ENCODE results near the gene ZNF692. TPM values are rescaled to one million over a fixed set of nuclear protein-coding genes. Genes with fewer than 3 reads are reported as not detected.

Gene ZNF692
- total RNA-seq, 1 experiment from 2014 or later, result 40.1 TPM

DNA sequence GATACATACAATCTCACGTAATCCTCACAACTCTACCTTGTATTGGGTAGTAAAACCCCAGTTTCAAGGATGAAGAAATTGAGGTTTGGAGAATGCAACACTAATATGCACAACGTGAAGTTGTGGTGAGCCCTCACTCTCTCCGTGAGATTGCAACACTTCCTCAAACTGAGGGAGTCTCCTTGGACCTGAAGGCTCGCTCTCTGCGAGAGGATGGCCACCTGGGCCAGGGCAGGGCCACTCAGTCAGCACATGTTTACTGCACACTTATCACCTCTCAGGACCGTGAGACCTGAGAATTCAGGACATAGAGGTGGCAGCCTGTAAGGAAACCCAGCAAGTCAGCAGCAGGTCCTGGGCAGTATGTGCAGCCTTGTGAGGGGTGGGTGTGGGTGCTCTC is 41.8 kb downstream of the ZNF692 start:
- H4K5ac ChIP-seq (ENCODE audit: insufficient read length, low read depth, low read length), result no peak overlapping the region
- H3K27me3 ChIP-seq (ENCODE audit: insufficient read depth, low read length), result no peaks in the 10 kb centered on the region
- H2BK5ac ChIP-seq (ENCODE audit: insufficient read length, low read length), result no peak overlapping the region
- no CpG with 5 or more reads among the region's 6 CpGs for WGBS (ENCODE audit: extremely low coverage, insufficient read length, low lambda C conversion rate)
- no peaks in the 10 kb centered on the region for H4K20me1 ChIP-seq (ENCODE audit: control insufficient read depth, insufficient read depth, insufficient read length)
- no peak overlapping the region for H3K56ac ChIP-seq (ENCODE audit: insufficient read length, low read depth, low read length)
- TF ChIP-seq, protein P1, sequence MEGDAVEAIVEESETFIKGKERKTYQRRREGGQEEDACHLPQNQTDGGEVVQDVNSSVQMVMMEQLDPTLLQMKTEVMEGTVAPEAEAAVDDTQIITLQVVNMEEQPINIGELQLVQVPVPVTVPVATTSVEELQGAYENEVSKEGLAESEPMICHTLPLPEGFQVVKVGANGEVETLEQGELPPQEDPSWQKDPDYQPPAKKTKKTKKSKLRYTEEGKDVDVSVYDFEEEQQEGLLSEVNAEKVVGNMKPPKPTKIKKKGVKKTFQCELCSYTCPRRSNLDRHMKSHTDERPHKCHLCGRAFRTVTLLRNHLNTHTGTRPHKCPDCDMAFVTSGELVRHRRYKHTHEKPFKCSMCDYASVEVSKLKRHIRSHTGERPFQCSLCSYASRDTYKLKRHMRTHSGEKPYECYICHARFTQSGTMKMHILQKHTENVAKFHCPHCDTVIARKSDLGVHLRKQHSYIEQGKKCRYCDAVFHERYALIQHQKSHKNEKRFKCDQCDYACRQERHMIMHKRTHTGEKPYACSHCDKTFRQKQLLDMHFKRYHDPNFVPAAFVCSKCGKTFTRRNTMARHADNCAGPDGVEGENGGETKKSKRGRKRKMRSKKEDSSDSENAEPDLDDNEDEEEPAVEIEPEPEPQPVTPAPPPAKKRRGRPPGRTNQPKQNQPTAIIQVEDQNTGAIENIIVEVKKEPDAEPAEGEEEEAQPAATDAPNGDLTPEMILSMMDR (conservative IDR thresholded peaks at IDR 0.05), result no peak
- no peak overlapping the region for H2AK5ac ChIP-seq (ENCODE audit: insufficient read length, low read length)
- H3K4me1 Mint-ChIP-seq, result peaks cover 21 to 27% of the 10 kb centered on the region in 2 experiments
- no peak for DNase-seq
- no peaks in the 10 kb centered on the region; the same call in 1 of the 2 replicates for H3K79me2 ChIP-seq (ENCODE audit: insufficient read depth, low read length)
- no peak overlapping the region for H2AFZ ChIP-seq (ENCODE audit: low read length)
- no peak overlapping the region for H3K4ac ChIP-seq (ENCODE audit: low read depth, low read length)
- H3K4me1 ChIP-seq (ENCODE audit: insufficient read depth, low read length), result peaks cover 2% of the 10 kb centered on the region; the same call in 1 of the 2 replicates
- H3K9me3 ChIP-seq (ENCODE audit: control insufficient read depth, low read depth, low read length), result no peaks in the 10 kb centered on the region
- no peak overlapping the region for H3K9ac ChIP-seq (ENCODE audit: extremely low read depth, insufficient read length, low read length)
- peaks cover 30 to 69% (median 67%) of the 10 kb centered on the region in 3 experiments for H3K36me3 Mint-ChIP-seq (ENCODE audit: insufficient read depth in 1 of 3, low read depth in 3 of 3)
- H2BK12ac ChIP-seq (ENCODE audit: insufficient read length, low read depth, low read length), result no peak overlapping the region
- H3K4me3 Mint-ChIP-seq, result no peak overlapping the region
- no peak overlapping the region for H4K8ac ChIP-seq (replicated peaks; ENCODE audit: insufficient read length, low read depth, low read length)
- no peaks in the 10 kb centered on the region for H3K27me3 Mint-ChIP-seq (ENCODE audit: low read depth)
- H3K27ac Mint-ChIP-seq, result peak overlapping the region in 1 of 3 experiments; percentile 64; a peak in 1 of 7 replicates
- H2BK15ac ChIP-seq (ENCODE audit: low read depth, low read length), result no peak overlapping the region
- no peaks in the 10 kb centered on the region for H3K9me3 Mint-ChIP-seq
- H3K23me2 ChIP-seq (ENCODE audit: insufficient read length, low read depth, low read length, poor library complexity, severe bottlenecking), result no peaks in the 10 kb centered on the region
- H3K79me1 ChIP-seq (ENCODE audit: insufficient read depth, low read depth, low read length, poor library complexity, severe bottlenecking), result no peaks in the 10 kb centered on the region
- no peak overlapping the region for H2BK20ac ChIP-seq (ENCODE audit: low read depth, low read length, poor library complexity, severe bottlenecking)
- no peak overlapping the region for H3K18ac ChIP-seq (ENCODE audit: insufficient read length, low read depth, low read length)
- H4K91ac ChIP-seq (ENCODE audit: insufficient read length, low read depth, low read length), result no peak overlapping the region
- H3K14ac ChIP-seq (ENCODE audit: insufficient read depth, low read length), result no peak overlapping the region
- H3K4me2 ChIP-seq (ENCODE audit: insufficient read depth, insufficient read length, low read length), result no peak overlapping the region
- H3K23ac ChIP-seq (ENCODE audit: insufficient read length, low read depth, low read length), result no peak overlapping the region
- H3T11ph ChIP-seq (ENCODE audit: low read length), result no peak overlapping the region
- H3K27ac ChIP-seq (ENCODE audit: insufficient read length, low read depth, low read length), result no peak overlapping the region
- H2BK120ac ChIP-seq (ENCODE audit: low read depth, low read length, poor library complexity, severe bottlenecking), result no peak overlapping the region

Measured in H9 (cell line).